ENCODE measurements around the gene ADISSP.
"Not testable (repeated sequence)": the region's sequence is repeated elsewhere in the genome, so short reads cannot be mapped to it uniquely, and the experiment has no call there.

ADISSP gene

GRCh38 chr20:3797592-3798372, 30.2 kb upstream of the ADISSP start:
- FAIRE-seq: no peak

- no peak for FAIRE-seq
These were observed 29.6 kb upstream of the ADISSP start for GRCh38 chr20:3797226-3797545.

DNA sequence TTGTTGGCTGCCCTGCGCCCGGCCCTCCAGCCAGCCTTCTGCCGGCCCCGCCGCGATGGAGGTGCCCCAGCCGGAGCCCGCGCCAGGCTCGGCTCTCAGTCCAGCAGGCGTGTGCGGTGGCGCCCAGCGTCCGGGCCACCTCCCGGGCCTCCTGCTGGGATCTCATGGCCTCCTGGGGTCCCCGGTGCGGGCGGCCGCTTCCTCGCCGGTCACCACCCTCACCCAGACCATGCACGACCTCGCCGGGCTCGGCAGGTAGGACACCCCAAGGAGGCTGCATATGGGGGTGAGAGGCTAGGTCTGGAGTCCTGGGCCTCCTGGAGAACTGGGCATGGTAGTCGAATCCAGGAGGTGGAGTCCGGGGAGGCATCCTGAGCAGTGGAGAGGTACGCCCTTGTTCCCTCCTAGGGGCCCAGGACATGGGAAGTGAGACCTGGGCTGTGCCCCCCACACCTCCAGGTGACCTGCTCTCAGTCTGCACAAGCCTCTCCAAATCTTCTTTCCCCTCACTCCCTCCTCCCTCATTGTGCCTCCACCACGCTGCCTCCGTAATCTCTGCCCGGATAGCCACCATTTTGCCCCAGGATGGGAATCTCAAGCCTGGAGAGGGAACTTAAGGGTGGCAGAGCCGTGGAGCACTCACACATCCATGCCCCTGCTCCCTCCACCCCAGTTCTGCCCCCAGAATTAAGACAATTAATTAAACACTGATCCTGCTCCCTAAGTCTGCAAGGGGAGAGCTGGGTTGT, 29.1 kb upstream of the ADISSP start:
- FAIRE-seq: no peak

GRCh38 chr20:3795511-3796468, 28.2 kb upstream of the ADISSP start, which contains the start of gene CDC25B:
Gene CDC25B (plus strand): TSS chr20:3796310. CDS start chr20:3796532, 222 bp downstream.
- FAIRE-seq: peak; percentile 28

DNA sequence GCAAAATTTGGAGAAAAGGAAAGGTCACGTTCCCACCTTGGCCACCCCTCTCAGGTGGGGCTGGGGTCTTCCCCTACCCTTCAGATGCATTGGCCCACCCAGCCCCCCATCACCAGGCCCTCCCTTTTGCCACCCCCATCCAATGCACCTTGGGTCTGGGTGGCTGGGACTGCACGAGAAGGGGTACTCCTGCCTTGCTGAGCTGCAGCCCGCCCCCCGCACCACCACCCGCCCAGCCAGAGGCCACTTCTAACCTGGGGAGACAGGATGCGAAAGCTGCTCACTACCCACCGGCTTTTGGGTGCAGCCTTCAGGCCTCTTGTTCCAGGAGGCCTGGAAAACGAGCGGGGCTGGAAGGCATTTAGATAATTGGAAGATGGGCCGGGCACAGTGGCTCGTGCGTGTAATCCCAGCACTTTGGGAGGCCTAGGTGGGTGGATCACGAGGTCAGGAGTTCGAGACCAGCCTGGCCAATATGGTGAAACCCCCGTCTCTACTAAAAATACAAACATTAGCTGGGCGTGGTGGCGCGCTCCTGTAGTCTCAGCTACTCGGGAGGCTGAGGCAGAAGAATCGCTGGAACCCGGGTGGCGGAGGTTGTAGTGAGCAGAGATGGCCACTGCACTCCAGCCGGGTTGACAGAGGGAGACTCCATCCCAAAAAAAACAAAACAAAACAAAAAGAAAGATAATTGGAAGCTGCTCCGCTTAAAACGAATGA, 27.3 kb upstream of the ADISSP start:
- no peak for FAIRE-seq

- FAIRE-seq: not testable (repeated sequence)
These were observed 26.6 kb upstream of the ADISSP start for GRCh38 chr20:3794168-3794567.

GRCh38 chr20:3789201-3789600, 21.6 kb upstream of the ADISSP start:
- FAIRE-seq: not testable (repeated sequence)

DNA sequence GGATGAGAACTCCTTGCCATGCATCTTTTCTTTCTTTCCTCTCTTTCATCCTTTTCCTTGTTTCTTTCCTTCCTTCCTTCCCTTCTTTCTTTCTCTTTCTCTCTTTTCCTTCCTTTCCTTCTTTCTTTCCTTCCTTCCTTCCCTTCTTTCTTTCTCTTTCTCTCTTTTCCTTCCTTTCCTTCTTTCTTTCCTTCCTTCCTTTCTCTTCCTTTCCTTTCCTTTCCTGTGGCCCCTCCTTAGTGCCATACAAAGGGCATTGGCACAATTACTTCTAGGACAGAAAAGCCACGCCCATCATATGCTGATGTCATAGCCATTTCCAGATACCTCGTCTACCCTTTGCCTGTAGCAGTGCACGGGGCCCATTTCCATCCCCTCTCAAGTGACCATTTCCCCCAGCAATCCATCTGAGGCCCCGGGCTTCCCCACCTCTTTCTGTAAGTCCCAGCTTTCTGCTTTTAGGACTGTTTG, 21.2 kb upstream of the ADISSP start:
- no peak for FAIRE-seq

GRCh38 chr20:3787324-3788014, 19.9 kb upstream of the ADISSP start:
- FAIRE-seq: no peak

- no peak for FAIRE-seq
These were observed 19.2 kb upstream of the ADISSP start, which contains the start of gene CENPB for GRCh38 chr20:3786665-3787323. Gene CENPB (minus strand): TSS chr20:3786740. CDS start chr20:3786483, 257 bp downstream.

DNA sequence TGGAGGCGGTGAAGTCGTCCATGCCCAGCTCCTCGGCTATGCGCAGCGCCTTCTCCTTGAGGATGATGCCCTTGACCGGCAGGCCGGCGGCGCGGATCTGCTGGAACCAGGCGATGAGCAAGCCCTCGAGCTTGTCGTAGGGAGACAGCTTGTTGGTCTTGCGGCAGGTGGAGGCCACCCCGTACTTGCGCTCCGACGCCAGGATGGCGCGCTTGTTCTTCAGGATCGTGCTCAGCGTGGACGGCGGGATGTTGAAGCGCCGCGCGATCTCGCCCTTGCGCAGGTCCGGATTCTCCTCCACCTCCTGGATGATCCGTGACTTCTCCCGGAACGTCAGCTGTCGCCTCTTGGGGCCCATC, 18.6 kb upstream of the ADISSP start:
- FAIRE-seq: no peak

DNA sequence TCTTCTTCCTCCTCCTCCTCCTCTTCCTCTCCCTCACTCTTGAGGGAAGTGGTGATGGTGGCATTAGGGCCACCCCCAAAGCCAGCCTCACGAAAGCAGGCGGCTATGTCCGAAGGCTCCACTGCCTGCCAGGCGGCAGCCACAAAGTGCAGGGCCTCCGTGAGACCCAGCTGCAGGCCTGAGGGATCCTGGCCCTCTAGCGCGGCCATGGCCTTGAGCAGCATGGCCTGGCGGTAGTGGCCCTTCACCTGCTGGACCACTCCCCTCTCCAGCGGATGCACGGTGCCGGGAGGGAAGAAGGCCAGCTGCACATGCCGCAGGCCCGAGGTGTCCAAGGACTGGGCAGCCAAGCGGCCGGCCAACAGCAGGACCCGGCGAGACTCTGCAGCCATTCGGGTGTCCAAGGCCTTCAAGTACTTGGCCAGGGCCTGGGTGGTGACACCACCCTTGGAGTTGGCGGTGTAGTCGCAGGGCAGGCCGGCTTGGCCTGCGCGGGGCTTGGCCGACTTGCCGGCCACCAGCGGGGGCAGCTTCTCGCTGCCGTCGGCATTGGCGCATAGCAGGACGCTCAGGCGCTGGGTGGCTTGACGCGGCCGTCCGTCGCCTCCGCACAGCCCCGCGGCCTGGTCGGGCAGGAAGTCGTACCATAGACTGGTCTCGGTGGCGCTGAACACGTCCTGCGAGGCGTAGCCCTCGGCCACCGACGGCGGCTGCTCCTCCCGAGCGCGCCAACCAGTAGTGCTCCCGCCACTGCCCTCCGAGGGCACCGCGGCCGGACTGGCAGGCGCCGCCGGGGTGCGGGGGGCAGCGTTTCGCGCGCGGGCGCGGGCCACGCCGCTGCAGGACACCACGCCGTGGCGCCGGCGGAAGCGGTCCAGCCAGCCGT, 17.9 kb upstream of the ADISSP start:
- no peak for FAIRE-seq

DNA sequence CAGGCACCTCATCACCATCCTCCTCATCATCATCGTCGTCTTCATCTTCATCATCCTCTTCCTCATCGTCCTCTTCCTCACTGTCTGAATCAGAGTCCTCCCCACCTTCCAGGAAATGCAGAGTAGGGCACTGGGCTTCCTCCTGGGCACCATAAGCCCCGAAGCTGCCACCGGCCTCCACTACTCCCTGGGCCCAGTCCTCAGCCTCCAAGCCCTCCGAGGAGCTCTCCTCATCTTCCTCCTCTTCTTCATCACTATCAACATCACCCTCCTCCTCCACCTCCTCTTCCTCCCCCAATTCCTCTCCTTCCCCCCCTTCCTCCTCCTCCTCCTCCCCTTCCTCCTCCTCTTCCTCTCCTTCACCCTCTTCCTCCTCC, 17.3 kb upstream of the ADISSP start:
- no peak for FAIRE-seq

DNA sequence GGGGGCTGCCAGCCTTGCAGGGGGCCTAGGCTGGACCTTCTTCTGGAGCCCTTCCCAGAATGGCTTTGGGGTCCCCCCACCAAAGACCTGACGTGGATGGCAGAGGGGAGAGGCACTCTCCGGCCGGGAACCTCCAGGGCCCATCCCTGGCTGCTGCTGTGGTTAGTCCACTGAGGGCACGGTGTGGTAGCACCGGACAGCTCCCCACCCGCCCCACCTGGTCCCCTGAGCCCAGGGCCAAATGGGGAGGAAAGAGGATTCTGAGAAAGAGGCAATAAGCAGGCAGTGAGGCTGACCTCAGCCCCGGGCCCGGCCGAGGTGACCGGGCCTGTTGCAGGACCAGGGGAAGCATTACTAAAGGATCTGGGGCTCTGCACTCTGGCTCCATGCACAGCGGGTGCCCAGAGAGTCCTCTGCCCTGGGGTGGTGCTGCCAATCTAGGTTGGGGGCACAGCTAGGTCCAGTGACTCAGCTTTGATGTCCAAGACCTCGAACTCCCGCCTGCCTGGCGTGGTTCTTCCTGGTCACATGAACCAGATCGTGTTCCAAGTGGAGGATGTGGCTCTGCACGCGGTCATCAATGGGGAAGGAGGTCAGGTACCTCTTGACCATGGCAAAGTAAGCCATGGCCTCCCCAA, 16.8 kb upstream of the ADISSP start:
- no peak for FAIRE-seq

DNA sequence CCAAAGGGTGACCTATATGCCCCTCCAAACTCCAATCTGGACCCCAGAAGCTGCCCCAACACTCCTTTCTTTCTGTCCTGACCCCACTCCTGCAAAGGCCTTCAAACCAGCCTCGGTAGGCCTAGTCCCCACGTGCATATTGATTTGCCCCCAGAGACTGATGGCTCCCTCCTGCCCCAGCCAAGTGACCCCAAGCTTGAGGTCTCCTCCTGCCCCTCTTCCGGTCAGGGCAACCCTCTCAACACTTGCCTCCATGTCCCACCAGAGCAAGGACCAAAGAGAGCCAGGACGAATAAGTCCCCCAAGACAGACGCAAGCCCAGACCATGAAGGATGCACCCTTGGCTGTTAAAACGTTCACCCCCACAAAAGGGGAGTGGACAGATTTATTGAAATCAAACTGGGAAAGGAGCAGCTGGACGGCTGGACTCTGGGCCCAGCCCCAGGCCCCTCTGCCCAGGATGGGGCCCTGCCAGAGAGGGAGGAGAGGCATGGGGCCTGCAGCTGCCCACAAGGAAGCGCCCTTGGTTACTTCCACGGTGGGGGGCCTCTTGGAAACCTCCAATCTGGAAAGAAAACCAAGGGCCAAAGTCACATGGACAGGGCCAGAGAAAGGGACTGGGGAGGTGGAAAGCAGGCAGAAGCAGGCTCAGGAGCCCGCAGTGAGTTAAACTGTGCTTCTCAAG, 16.1 kb upstream of the ADISSP start:
- FAIRE-seq: no peak

DNA sequence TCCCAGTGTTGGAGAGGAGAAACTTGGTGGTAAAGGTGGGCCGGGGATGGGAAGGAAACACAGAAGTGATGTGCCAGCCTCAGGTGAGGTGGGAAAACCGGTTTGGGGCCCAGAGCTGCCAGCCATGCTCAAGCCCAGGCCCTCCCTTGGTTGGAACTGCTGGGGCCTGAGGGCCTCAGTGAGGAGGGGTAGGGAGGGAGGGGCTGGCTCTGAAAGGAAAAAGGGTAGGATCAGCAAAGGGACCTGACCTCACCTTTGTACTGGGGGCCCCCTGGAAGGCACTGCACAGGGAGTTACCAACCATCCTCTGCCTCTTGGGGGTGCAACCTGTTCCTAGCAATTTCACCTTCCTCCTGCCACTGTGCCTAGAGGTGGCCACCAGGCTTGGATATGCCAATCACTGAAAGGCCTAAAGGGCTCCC, 15.5 kb upstream of the ADISSP start:
- no peak for FAIRE-seq

- FAIRE-seq: no peak
These were observed 15.0 kb upstream of the ADISSP start for GRCh38 chr20:3782597-3782996.

DNA sequence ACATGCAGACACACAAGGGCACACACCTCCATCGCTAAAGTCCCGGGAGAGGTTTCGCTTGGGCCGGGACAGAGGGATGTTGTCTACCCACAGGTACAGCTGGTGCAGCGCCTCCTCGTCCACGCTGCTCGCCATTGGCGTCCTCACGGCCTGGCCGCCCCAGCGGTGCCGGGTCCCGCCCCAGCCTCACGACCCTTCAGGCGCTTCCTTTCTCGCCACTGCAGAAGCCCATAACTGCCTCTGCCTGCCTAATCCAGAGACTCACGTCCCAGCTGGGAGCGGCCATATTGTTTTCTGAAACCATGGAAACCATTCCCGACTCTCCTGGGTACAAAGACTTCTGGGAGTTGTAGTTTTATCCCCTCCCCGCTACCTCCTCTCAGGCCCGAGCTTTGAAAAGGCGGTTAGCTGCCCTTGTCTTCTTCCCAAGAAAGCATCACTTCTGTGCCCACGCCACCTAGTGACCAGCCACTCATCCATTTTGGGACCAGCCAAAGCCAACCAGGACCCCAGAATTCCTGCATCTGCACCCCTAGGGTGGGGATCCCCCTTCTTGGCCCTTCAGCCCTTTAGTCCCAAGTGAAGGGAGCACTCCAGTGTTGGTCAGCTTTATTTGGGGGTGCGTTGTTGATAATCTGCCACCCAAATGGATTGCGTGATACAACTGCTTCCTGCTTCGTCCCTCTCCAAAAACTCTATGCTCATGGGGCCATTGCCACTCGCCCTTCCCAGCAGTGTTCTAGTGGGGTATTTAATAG, 13.8 kb upstream of the ADISSP start, which contains the start of gene SPEF1:
SPEF1 (minus strand) TSS at position 296 of the 758 bp plus-strand sequence; CDS start at position 135, 161 bp downstream.
- FAIRE-seq: peak; percentile 97
